ENCODE measurements around the gene GPR160. TPM values are rescaled to one million over a fixed set of nuclear protein-coding genes. Genes with fewer than 3 reads are reported as not detected.

GPR160 gene
- total and polyA plus RNA-seq, 2 experiments from 2014 or later, result 52.2 to 87.9 TPM

- no peaks in the 10 kb centered on the region for H3K4me1 ChIP-seq (ENCODE audit: insufficient read depth)
- no peaks in the 10 kb centered on the region for H3K9me2 ChIP-seq (replicated peaks; ENCODE audit: insufficient read depth)
- no peaks in the 10 kb centered on the region for H3K9me3 ChIP-seq (ENCODE audit: low read depth)
- H3K27me3 ChIP-seq, result no peaks in the 10 kb centered on the region
- H4K20me1 ChIP-seq (ENCODE audit: insufficient read depth, poor library complexity, severe bottlenecking), result no peaks in the 10 kb centered on the region
- no peak overlapping the region for H3K27ac ChIP-seq
- WGBS (ENCODE audit: low lambda C conversion rate, missing lambda C conversion rate), result 73% methylated on average over 2 of the region's 2 CpGs
- no peak overlapping the region for H3K4me3 ChIP-seq
- H3K79me2 ChIP-seq, result no peaks in the 10 kb centered on the region
- no peak overlapping the region for H3K4me2 ChIP-seq
- no peak for DNase-seq (ENCODE audit: low spot score)
- TF ChIP-seq EZH2 (IDR thresholded peaks at IDR 0.05; ENCODE audit: borderline replicate concordance) (no peak), EZH2phosphoT487 (IDR thresholded peaks at IDR 0.05; ENCODE audit: low read depth, severe bottlenecking, unreplicated experiment) (no peak)
- TF ChIP-seq, protein P1, sequence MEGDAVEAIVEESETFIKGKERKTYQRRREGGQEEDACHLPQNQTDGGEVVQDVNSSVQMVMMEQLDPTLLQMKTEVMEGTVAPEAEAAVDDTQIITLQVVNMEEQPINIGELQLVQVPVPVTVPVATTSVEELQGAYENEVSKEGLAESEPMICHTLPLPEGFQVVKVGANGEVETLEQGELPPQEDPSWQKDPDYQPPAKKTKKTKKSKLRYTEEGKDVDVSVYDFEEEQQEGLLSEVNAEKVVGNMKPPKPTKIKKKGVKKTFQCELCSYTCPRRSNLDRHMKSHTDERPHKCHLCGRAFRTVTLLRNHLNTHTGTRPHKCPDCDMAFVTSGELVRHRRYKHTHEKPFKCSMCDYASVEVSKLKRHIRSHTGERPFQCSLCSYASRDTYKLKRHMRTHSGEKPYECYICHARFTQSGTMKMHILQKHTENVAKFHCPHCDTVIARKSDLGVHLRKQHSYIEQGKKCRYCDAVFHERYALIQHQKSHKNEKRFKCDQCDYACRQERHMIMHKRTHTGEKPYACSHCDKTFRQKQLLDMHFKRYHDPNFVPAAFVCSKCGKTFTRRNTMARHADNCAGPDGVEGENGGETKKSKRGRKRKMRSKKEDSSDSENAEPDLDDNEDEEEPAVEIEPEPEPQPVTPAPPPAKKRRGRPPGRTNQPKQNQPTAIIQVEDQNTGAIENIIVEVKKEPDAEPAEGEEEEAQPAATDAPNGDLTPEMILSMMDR (IDR thresholded peaks at IDR 0.05; ENCODE audit: poor library complexity), result no peak
- H2AFZ ChIP-seq, result no peak overlapping the region
- no peaks in the 10 kb centered on the region for H3K36me3 ChIP-seq (replicated peaks; ENCODE audit: insufficient read depth, low read depth)
Observed at GRCh38 chr3:170003881-170004356, 33.9 kb upstream of the GPR160 start.

DNA sequence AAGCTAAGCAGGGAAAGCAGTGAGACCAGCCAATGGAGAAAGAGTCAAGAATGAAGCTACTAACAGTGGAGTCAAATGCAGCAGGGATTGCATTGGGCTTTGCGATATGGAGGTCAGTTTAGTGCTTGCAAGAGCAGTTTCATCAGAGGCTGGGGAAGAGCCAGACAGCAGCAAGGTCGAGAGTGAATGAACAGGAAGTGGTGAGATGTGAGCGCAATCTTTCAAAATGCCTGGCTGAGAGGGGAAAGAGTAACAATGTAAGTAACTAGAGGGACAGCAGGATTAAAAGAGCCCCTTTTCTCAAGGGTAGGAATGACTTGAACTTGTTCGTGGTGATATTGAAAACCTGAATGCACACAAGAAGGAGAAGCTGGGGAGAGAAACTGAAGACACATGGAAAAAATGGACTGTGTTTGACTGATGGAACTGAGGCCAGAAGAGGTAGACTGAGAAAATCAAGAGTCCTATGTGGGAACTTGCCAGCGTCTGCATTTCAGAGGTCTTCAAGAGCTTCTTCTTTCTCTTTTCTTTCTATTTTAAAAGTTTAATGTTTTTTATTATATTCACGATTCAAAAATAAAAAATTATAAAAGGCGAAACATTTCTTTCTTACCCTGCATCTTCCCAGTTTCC, 30.6 kb upstream of the GPR160 start:
- no peaks in the 10 kb centered on the region for H3K36me3 ChIP-seq (replicated peaks; ENCODE audit: insufficient read depth, low read depth)
- H2AFZ ChIP-seq, result no peak overlapping the region
- H3K79me2 ChIP-seq, result no peaks in the 10 kb centered on the region
- no peaks in the 10 kb centered on the region for H4K20me1 ChIP-seq (ENCODE audit: insufficient read depth, poor library complexity, severe bottlenecking)
- no peak for DNase-seq (ENCODE audit: low spot score)
- no peaks in the 10 kb centered on the region for H3K9me2 ChIP-seq (replicated peaks; ENCODE audit: insufficient read depth)
- no peak for TF ChIP-seq EZH2 (IDR thresholded peaks at IDR 0.05; ENCODE audit: borderline replicate concordance)
- TF ChIP-seq EZH2phosphoT487 (IDR thresholded peaks at IDR 0.05; ENCODE audit: low read depth, severe bottlenecking, unreplicated experiment), result no peak
- TF ChIP-seq, protein P1 (IDR thresholded peaks at IDR 0.05; ENCODE audit: poor library complexity), result no peak
- H3K4me3 ChIP-seq, result no peak overlapping the region
- H3K27me3 ChIP-seq, result no peaks in the 10 kb centered on the region
- no peak overlapping the region for H3K4me2 ChIP-seq
- WGBS (ENCODE audit: low lambda C conversion rate, missing lambda C conversion rate), result 84% methylated on average over 7 of the region's 7 CpGs
- H3K4me1 ChIP-seq (ENCODE audit: insufficient read depth), result no peaks in the 10 kb centered on the region
- no peaks in the 10 kb centered on the region for H3K9me3 ChIP-seq (ENCODE audit: low read depth)
- no peak overlapping the region for H3K27ac ChIP-seq

- Histone ChIP-seq H3K27ac (no peak overlapping the region), H3K79me2 (no peaks in the 10 kb centered on the region), H3K36me3 (replicated peaks; ENCODE audit: insufficient read depth, low read depth) (no peaks in the 10 kb centered on the region), H3K27me3 (no peaks in the 10 kb centered on the region), H2AFZ (no peak overlapping the region), H3K4me3 (no peak overlapping the region), H3K4me1 (ENCODE audit: insufficient read depth) (no peaks in the 10 kb centered on the region), H3K9me2 (replicated peaks; ENCODE audit: insufficient read depth) (no peaks in the 10 kb centered on the region), H3K9me3 (ENCODE audit: low read depth) (no peaks in the 10 kb centered on the region), H4K20me1 (ENCODE audit: insufficient read depth, poor library complexity, severe bottlenecking) (no peaks in the 10 kb centered on the region), H3K4me2 (no peak overlapping the region)
- WGBS (ENCODE audit: low lambda C conversion rate, missing lambda C conversion rate), result 89% methylated on average over 4 of the region's 4 CpGs
- DNase-seq (ENCODE audit: low spot score), result no peak
- TF ChIP-seq, protein P1 (IDR thresholded peaks at IDR 0.05; ENCODE audit: poor library complexity), result no peak
- no peak for TF ChIP-seq EZH2phosphoT487 (IDR thresholded peaks at IDR 0.05; ENCODE audit: low read depth, severe bottlenecking, unreplicated experiment)
- no peak for TF ChIP-seq EZH2 (IDR thresholded peaks at IDR 0.05; ENCODE audit: borderline replicate concordance)
Observed at GRCh38 chr3:170010498-170010897, 27.3 kb upstream of the GPR160 start.
